Measurements from ENCODE around the gene COMMD7. TPM values are rescaled to one million over a fixed set of nuclear protein-coding genes. Genes with fewer than 3 reads are reported as not detected.
A peak's percentile ranks its signal among the peaks of the same experiment; 100 is the strongest.

COMMD7 gene
- total RNA-seq, 1 experiment from 2014 or later: 13.2 TPM

GRCh38 chr20:32763202-32764004 lies 20.1 kb upstream of the COMMD7 start:
- H3K27me3 ChIP-seq (ENCODE audit: insufficient read depth, low read length): no peaks in the 10 kb centered on the region
- no peaks in the 10 kb centered on the region for H3K9me2 ChIP-seq (ENCODE audit: insufficient read depth)
- peak; percentile 48 for ATAC-seq
- H2AFZ ChIP-seq (ENCODE audit: low read depth, low read length, poor library complexity, severe bottlenecking): no peak overlapping the region
- no peaks in the 10 kb centered on the region for H3K36me3 ChIP-seq (ENCODE audit: control insufficient read depth in 1 of 2, insufficient read depth in 2 of 2, low read length in 2 of 2)
- no peak for DNase-seq (ENCODE audit: low read depth, low spot score)
- ChIA-PET RAD21 (ENCODE audit: low non-redundant PET in 1 of 2, low total read pairs in 2 of 2, uncharacterized antibody in 2 of 2, unreplicated experiment in 2 of 2) (no interaction called here), CTCF (interaction anchor here (1.9 to 6.7 kb wide), 2 partner anchors 14 to 90 kb away, joined by 7 to 47 read pairs; partner anchors contain the start of gene C20orf203), POLR2A (interaction anchor here (1.0 to 1.8 kb wide), 4 partner anchors 14 to 82 kb away, joined by 3 to 9 read pairs (median 5); no protein-coding TSS in a partner anchor)
- H3K9me3 ChIP-seq (ENCODE audit: control insufficient read depth in 1 of 2, insufficient read depth in 1 of 2, low read depth in 1 of 2, low read length in 2 of 2): no peaks in the 10 kb centered on the region
- TF ChIP-seq CEBPB (IDR thresholded peaks at IDR 0.05; ENCODE audit: low read depth) (no peak), MAX (IDR thresholded peaks at IDR 0.05) (peak; percentile 18; the same call in 1 of the 2 replicates)
- intact Hi-C loops (cut with micrococcal nuclease): no loop called here
- no peaks in the 10 kb centered on the region for H4K20me1 ChIP-seq (ENCODE audit: insufficient read depth)
- peak overlapping the region; percentile 94 to 96 for H3K4me3 ChIP-seq (replicated peaks in 1 of 2; ENCODE audit: low read depth in 1 of 2, low read length in 2 of 2)
- peak overlapping the region; percentile 83 for H3K27ac ChIP-seq (ENCODE audit: low read depth, low read length)
- no TSS peak for BruUV-seq (replicated peaks)
- H3K9ac ChIP-seq (ENCODE audit: low read length): peak overlapping the region; percentile 95
- peak overlapping the region; percentile 99 for H3K4me2 ChIP-seq (ENCODE audit: low read length)
- peaks cover 47 to 65% of the 10 kb centered on the region in 2 experiments for H3K4me1 ChIP-seq (ENCODE audit: control insufficient read depth in 1 of 2, insufficient read depth in 2 of 2, low read length in 2 of 2)
- peaks cover 50% of the 10 kb centered on the region for H3K79me2 ChIP-seq (ENCODE audit: insufficient read depth, low read length)

DNA sequence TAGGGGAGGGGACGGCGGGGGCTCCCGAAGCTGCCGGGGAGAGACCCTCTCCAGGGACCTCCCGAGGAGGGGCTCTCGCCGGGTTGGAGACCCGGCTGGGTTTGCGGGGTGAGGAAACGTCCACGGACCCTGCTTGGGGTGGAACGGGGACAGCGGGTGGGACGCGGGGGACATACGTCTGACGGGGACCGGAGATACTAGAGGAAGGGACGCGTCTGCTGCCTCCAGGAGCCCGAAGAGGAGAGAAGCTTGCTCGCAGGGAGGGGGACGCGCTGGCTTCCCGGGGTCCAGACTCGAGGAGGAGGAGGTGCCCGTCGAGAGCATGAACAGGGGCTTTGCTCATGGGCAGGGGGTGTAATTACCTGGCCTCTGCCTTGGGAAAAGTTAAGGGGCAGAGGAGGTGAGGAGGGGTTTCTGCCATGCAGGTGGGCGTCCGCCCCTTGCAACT lies 19.5 kb upstream of the COMMD7 start:
- ATAC-seq (peak; percentile 4; the same call in 1 of the 2 replicates), DNase-seq (ENCODE audit: low read depth, low spot score) (no peak)
- no peaks in the 10 kb centered on the region for H3K36me3 ChIP-seq (ENCODE audit: control insufficient read depth in 1 of 2, insufficient read depth in 2 of 2, low read length in 2 of 2)
- peak overlapping the region; percentile 83 for H3K27ac ChIP-seq (ENCODE audit: low read depth, low read length)
- no peaks in the 10 kb centered on the region for H3K9me3 ChIP-seq (ENCODE audit: control insufficient read depth in 1 of 2, insufficient read depth in 1 of 2, low read depth in 1 of 2, low read length in 2 of 2)
- ChIA-PET POLR2A (interaction anchor here (1.0 to 1.8 kb wide), 3 partner anchors 16 to 81 kb away, joined by 3 to 9 read pairs (median 7); no protein-coding TSS in a partner anchor), RAD21 (ENCODE audit: low non-redundant PET in 1 of 2, low total read pairs in 2 of 2, uncharacterized antibody in 2 of 2, unreplicated experiment in 2 of 2) (interaction anchor here in 1 of 2 experiments (0.6 kb wide), 1 partner anchor 227 kb away, joined by 4 read pairs; no protein-coding TSS in a partner anchor), CTCF (interaction anchor here (0.6 to 6.7 kb wide), 2 partner anchors 15 to 27 kb away, joined by 3 to 47 read pairs; no protein-coding TSS in a partner anchor)
- H3K4me3 ChIP-seq (replicated peaks in 1 of 2; ENCODE audit: low read depth in 1 of 2, low read length in 2 of 2): peak overlapping the region; percentile 94 to 96
- H3K4me1 ChIP-seq (ENCODE audit: control insufficient read depth in 1 of 2, insufficient read depth in 2 of 2, low read length in 2 of 2): peaks cover 45 to 67% of the 10 kb centered on the region in 2 experiments
- H2AFZ ChIP-seq (ENCODE audit: low read depth, low read length, poor library complexity, severe bottlenecking): no peak overlapping the region
- no peaks in the 10 kb centered on the region for H3K9me2 ChIP-seq (ENCODE audit: insufficient read depth)
- peak overlapping the region; percentile 95 for H3K9ac ChIP-seq (ENCODE audit: low read length)
- intact Hi-C loops (cut with micrococcal nuclease): no loop called here
- BruUV-seq (replicated peaks): no TSS peak
- TF ChIP-seq EZH2phosphoT487 (IDR thresholded peaks at IDR 0.05; ENCODE audit: borderline replicate concordance) (no peak), EZH2 (IDR thresholded peaks at IDR 0.05) (no peak), POLR2A (IDR thresholded peaks at IDR 0.05; ENCODE audit: borderline replicate concordance, extremely low read depth, insufficient read depth, insufficient read length) (no peak), CBX3 (IDR thresholded peaks at IDR 0.05; ENCODE audit: low read depth) (no peak), MAX (IDR thresholded peaks at IDR 0.05) (no peak), TCF7L2 (IDR thresholded peaks at IDR 0.05; ENCODE audit: borderline replicate concordance, extremely low read depth, insufficient read depth, insufficient read length) (no peak), RAD21 (IDR thresholded peaks at IDR 0.05; ENCODE audit: low read depth) (no peak), YY1 (IDR thresholded peaks at IDR 0.05; ENCODE audit: extremely low read depth, insufficient replicate concordance, low read depth, low read length) (no peak), FOSL1 (IDR thresholded peaks at IDR 0.05; ENCODE audit: low read depth) (no peak)
- TF ChIP-seq, protein P1, sequence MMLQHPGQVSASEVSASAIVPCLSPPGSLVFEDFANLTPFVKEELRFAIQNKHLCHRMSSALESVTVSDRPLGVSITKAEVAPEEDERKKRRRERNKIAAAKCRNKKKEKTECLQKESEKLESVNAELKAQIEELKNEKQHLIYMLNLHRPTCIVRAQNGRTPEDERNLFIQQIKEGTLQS (IDR thresholded peaks at IDR 0.05): no peak
- TF ChIP-seq, protein P2, sequence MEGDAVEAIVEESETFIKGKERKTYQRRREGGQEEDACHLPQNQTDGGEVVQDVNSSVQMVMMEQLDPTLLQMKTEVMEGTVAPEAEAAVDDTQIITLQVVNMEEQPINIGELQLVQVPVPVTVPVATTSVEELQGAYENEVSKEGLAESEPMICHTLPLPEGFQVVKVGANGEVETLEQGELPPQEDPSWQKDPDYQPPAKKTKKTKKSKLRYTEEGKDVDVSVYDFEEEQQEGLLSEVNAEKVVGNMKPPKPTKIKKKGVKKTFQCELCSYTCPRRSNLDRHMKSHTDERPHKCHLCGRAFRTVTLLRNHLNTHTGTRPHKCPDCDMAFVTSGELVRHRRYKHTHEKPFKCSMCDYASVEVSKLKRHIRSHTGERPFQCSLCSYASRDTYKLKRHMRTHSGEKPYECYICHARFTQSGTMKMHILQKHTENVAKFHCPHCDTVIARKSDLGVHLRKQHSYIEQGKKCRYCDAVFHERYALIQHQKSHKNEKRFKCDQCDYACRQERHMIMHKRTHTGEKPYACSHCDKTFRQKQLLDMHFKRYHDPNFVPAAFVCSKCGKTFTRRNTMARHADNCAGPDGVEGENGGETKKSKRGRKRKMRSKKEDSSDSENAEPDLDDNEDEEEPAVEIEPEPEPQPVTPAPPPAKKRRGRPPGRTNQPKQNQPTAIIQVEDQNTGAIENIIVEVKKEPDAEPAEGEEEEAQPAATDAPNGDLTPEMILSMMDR (IDR thresholded peaks at IDR 0.05 in 2 of 3, conservative IDR thresholded peaks at IDR 0.05 in 1 of 3; ENCODE audit: borderline replicate concordance in 1 of 3, insufficient read depth in 1 of 3, low read depth in 2 of 3, low read length in 2 of 3): no peak
- peaks cover 47% of the 10 kb centered on the region for H3K79me2 ChIP-seq (ENCODE audit: insufficient read depth, low read length)
- no peaks in the 10 kb centered on the region for H3K27me3 ChIP-seq (ENCODE audit: insufficient read depth, low read length)
- peak overlapping the region; percentile 99 for H3K4me2 ChIP-seq (ENCODE audit: low read length)
- no peaks in the 10 kb centered on the region for H4K20me1 ChIP-seq (ENCODE audit: insufficient read depth)

Data from HCT116 (cell line).